ENCODE data around the gene RHBDL1. TPM values are rescaled to one million over a fixed set of nuclear protein-coding genes. Genes with fewer than 3 reads are reported as not detected.

RHBDL1 gene
- total and polyA plus RNA-seq, 2 of the 8 experiments (the other 6 are each of a cell fraction or from before 2014, with no cell fraction given), result 4.0 to 8.1 TPM

DNA sequence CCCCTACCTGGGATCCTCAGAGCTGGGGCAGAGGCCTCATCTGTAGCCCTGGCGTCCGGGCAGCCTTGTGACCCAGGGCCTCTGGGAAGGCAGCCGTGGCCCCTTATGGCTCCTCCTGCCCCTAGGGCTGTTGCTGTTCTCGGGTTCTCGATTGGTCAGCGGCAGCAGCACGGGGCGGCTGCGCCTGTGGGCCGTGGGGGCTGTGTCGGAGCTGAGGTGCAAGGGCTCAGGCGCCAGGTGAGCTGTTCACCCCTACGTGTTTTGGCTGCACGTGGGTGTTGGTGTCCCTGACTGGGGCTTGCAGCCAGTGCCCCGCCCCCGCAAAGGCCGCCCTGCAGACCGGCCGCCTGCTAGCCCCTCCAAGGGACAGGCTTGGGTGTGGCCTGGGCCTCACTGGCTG lies 13.4 kb upstream of the RHBDL1 start:
- no peak overlapping the region for H2BK5ac ChIP-seq (ENCODE audit: low read depth, low read length)
- H2AK5ac ChIP-seq (ENCODE audit: low read depth, low read length), result no peak overlapping the region
- no peak overlapping the region for H3K23ac ChIP-seq (ENCODE audit: insufficient read length)
- H3K79me2 ChIP-seq (ENCODE audit: control insufficient read depth in 1 of 2, insufficient read depth in 2 of 2, low read length in 2 of 2), result no peaks in the 10 kb centered on the region
- no peak overlapping the region for H3K56ac ChIP-seq (replicated peaks; ENCODE audit: insufficient read length, low read depth, low read length)
- H3K9ac ChIP-seq (replicated peaks in 1 of 4; ENCODE audit: extremely low read depth in 1 of 4, low read depth in 3 of 4, low read length in 3 of 4), result no peak overlapping the region
- H4K91ac ChIP-seq (replicated peaks; ENCODE audit: insufficient read length, low read length), result no peak overlapping the region
- H3K36me3 ChIP-seq (ENCODE audit: control insufficient read depth in 2 of 4, insufficient read depth in 4 of 4, low read length in 3 of 4), result peaks cover 0 to 13% (median 1%) of the 10 kb centered on the region in 4 experiments; a peak in 3 of 8 replicates
- H4K5ac ChIP-seq (ENCODE audit: insufficient read length, low read depth, low read length), result no peak overlapping the region
- no peak overlapping the region for H2BK12ac ChIP-seq (ENCODE audit: low read depth, low read length)
- no peak overlapping the region for H2BK120ac ChIP-seq (replicated peaks; ENCODE audit: low read depth, low read length)
- H4K20me1 ChIP-seq (replicated peaks in 1 of 2; ENCODE audit: control insufficient read depth in 1 of 2, insufficient read depth in 2 of 2, low read length in 2 of 2), result peaks cover 0 to 3% of the 10 kb centered on the region in 2 experiments
- H2BK20ac ChIP-seq (ENCODE audit: low read length), result no peak overlapping the region
- no peak overlapping the region for H3K4me2 ChIP-seq (ENCODE audit: insufficient read depth in 1 of 2, low read depth in 2 of 2, low read length in 2 of 2)
- H2BK15ac ChIP-seq (ENCODE audit: low read length), result no peak overlapping the region
- FAIRE-seq (no peak), DNase-seq (ENCODE audit: low read depth in 1 of 2, low spot score in 2 of 2) (no peak)
- H3K9me3 ChIP-seq (ENCODE audit: insufficient read depth in 2 of 2, low read depth in 1 of 2, low read length in 1 of 2), result no peaks in the 10 kb centered on the region
- H3K23me2 ChIP-seq (ENCODE audit: low read depth, low read length), result no peaks in the 10 kb centered on the region
- POLR2A ChIA-PET (ENCODE audit: partially characterized antibody), result interaction anchor here (0.6 to 17.4 kb wide), 4 partner anchors 13 to 183 kb away, joined by 3 to 214 read pairs (median 6); partner anchors contain the start of genes ANTKMT, JMJD8, RHBDL1 and STUB1
- no peak overlapping the region for H3K4me3 ChIP-seq (ENCODE audit: extremely low read depth in 1 of 4, insufficient read depth in 2 of 4, low read depth in 3 of 4, low read length in 4 of 4)
- no peak overlapping the region for H3K14ac ChIP-seq (ENCODE audit: insufficient read length)
- H3K4me1 ChIP-seq (replicated peaks in 1 of 4; ENCODE audit: control insufficient read depth in 3 of 4, insufficient read depth in 4 of 4, low read length in 3 of 4), result peaks cover 0 to 8% (median 1%) of the 10 kb centered on the region in 4 experiments; a peak in 4 of 7 replicates
- no peak overlapping the region for H3K27ac ChIP-seq (ENCODE audit: low read depth, low read length)
- H2AFZ ChIP-seq (ENCODE audit: low read length), result no peak overlapping the region
- no peak overlapping the region for H3K4ac ChIP-seq (replicated peaks; ENCODE audit: insufficient read length, low read depth, low read length)
- no peak overlapping the region for H3K18ac ChIP-seq (ENCODE audit: extremely low read depth, low read length)
- CTCF ChIA-PET (ENCODE audit: partially characterized antibody), result interaction anchor here (0.7 to 11.3 kb wide), 15 partner anchors 11 to 278 kb away, joined by 3 to 104 read pairs (median 3); partner anchors contain the start of genes METTL26 and WDR90
- H4K8ac ChIP-seq (ENCODE audit: extremely low read depth, insufficient read depth, low read length), result no peak overlapping the region
- WGBS, 2 experiments (ENCODE audit: extremely low coverage in 1 of 2, insufficient coverage in 1 of 2, insufficient read length in 1 of 2, insufficient replicate concordance in 2 of 2, low coverage in 1 of 2, low lambda C conversion rate in 2 of 2, missing lambda C conversion rate in 1 of 2), result 96% methylated on average over 15 of the region's 19 CpGs; no CpG with 5 or more reads in 1 of the 2 experiments
- no peaks in the 10 kb centered on the region for H3K79me1 ChIP-seq (ENCODE audit: low read depth, low read length)
- no peaks in the 10 kb centered on the region for H3K27me3 ChIP-seq (replicated peaks in 1 of 4; ENCODE audit: control insufficient read depth in 3 of 4, extremely low read depth in 1 of 4, insufficient read depth in 3 of 4, low read length in 3 of 4)
- no peak for TF ChIP-seq POLR2A (IDR thresholded peaks at IDR 0.05; ENCODE audit: control extremely low read depth in 1 of 2, low read depth in 2 of 2, low read length in 2 of 2)
- no peak for TF ChIP-seq GTF2F1 (IDR thresholded peaks at IDR 0.05; ENCODE audit: borderline replicate concordance, low read depth, low read length)
- TF ChIP-seq YY1 (IDR thresholded peaks at IDR 0.05; ENCODE audit: low read depth, low read length), result no peak
- no peak for TF ChIP-seq CTCF (IDR thresholded peaks at IDR 0.05; ENCODE audit: control extremely low read depth in 1 of 3, insufficient read depth in 1 of 3, low read depth in 1 of 3, low read length in 3 of 3)
- no peak for TF ChIP-seq ATF3 (IDR thresholded peaks at IDR 0.05; ENCODE audit: insufficient read depth, low read depth, low read length)
- no peak for TF ChIP-seq NRF1 (IDR thresholded peaks at IDR 0.05; ENCODE audit: low read depth, low read length)
- TF ChIP-seq CBX5 (IDR thresholded peaks at IDR 0.05; ENCODE audit: low read depth, low read length), result no peak
- no peak for TF ChIP-seq ATF2 (IDR thresholded peaks at IDR 0.05; ENCODE audit: low read length)
- no peak for TF ChIP-seq SRF (IDR thresholded peaks at IDR 0.05; ENCODE audit: low read depth, low read length)
